CD14-positive monocyte (primary cell): ENCODE data around the gene RBPJL. TPM values are rescaled to one million over a fixed set of nuclear protein-coding genes. Genes with fewer than 3 reads are reported as not detected.

Source experiments
- DNase-seq, 3 donors: peaks; one replicate each; pipeline ENCODE4 v3.0.0-alpha.2; 2011 to 2022
- H2AFZ ChIP-seq: 2 replicates; pipeline ENCODE4 v1.6.0; 2012; ENCODE audit warnings: mild to moderate bottlenecking, low read depth, low read length, inconsistent platforms; ENCODE audit not compliant: insufficient read depth, poor library complexity, severe bottlenecking
- H3K27ac ChIP-seq, 2 donors: 1 replicate in 1 of 2; 2 replicates in 1 of 2; pipeline ENCODE4 v1.5.1; 2012 to 2013; ENCODE audit warnings: low read length in 2 of 2, control low read depth in 1 of 2, inconsistent platforms in 1 of 2, low read depth in 1 of 2, mild to moderate bottlenecking in 1 of 2
- H3K27me3 ChIP-seq, 2 donors: one replicate each; pipeline versions ENCODE4 v1.6.0 to v1.6.1; 2011 to 2013; ENCODE audit warnings: low read length in 2 of 2; ENCODE audit not compliant: control insufficient read depth in 2 of 2, insufficient read depth in 2 of 2
- H3K36me3 ChIP-seq, 2 donors: replicated peaks in 1 of 2; 1 replicate in 1 of 2; 2 replicates in 1 of 2; pipeline versions ENCODE4 v1.5.1 to v1.6.1; 2012 to 2013; ENCODE audit warnings: low read length in 2 of 2, control low read depth in 1 of 2, inconsistent platforms in 1 of 2, mild to moderate bottlenecking in 1 of 2; ENCODE audit not compliant: insufficient read depth in 2 of 2, control insufficient read depth in 1 of 2
- H3K4me1 ChIP-seq, 2 donors: 1 replicate in 1 of 2; 2 replicates in 1 of 2; pipeline versions ENCODE4 v1.5.1 to v1.6.1; 2012 to 2013; ENCODE audit warnings: low read length in 2 of 2, control low read depth in 1 of 2, inconsistent platforms in 1 of 2, mild to moderate bottlenecking in 1 of 2, moderate library complexity in 1 of 2; ENCODE audit not compliant: insufficient read depth in 2 of 2, control insufficient read depth in 1 of 2
- H3K4me2 ChIP-seq: replicated peaks from 2 replicates; pipeline ENCODE3; 2012; ENCODE audit warnings: low read length, moderate library complexity, mild to moderate bottlenecking; ENCODE audit not compliant: poor library complexity, severe bottlenecking; ENCODE audit errors: extremely low read depth
- H3K4me3 ChIP-seq, 3 experiments: fragments of 200-600 bp in 1 of 3; sonication (generic) in 1 of 3; replicated peaks in 1 of 3; 1 replicate in 2 of 3; 2 replicates in 1 of 3; pipeline ENCODE4 v1.5.1; 2011 to 2013; ENCODE audit warnings: low read length in 3 of 3, mild to moderate bottlenecking in 3 of 3, control low read depth in 2 of 3, low read depth in 2 of 3, inconsistent platforms in 1 of 3, moderate library complexity in 1 of 3
- H3K79me2 ChIP-seq: 2 replicates; pipeline ENCODE4 v1.6.0; 2012; ENCODE audit warnings: mild to moderate bottlenecking, control low read depth, inconsistent platforms, low read length, moderate library complexity; ENCODE audit not compliant: insufficient read depth
- H3K9ac ChIP-seq: 2 replicates; pipeline ENCODE4 v1.6.0; 2017; ENCODE audit warnings: low read length, mild to moderate bottlenecking; ENCODE audit not compliant: insufficient read depth, poor library complexity, severe bottlenecking
- H3K9me3 ChIP-seq, 2 donors: replicated peaks in 1 of 2; 1 replicate in 1 of 2; 2 replicates in 1 of 2; pipeline versions ENCODE4 v1.5.1 to v1.6.1; 2012 to 2013; ENCODE audit warnings: low read length in 2 of 2, control low read depth in 1 of 2; ENCODE audit not compliant: control insufficient read depth in 1 of 2, insufficient read depth in 1 of 2
- H4K20me1 ChIP-seq: 2 replicates; pipeline ENCODE4 v1.6.0; 2012; ENCODE audit warnings: mild to moderate bottlenecking, low read length, control low read depth, moderate library complexity; ENCODE audit not compliant: insufficient read depth
- H3K27ac Mint-ChIP-seq, 7 donors: one replicate each; pipeline ENCODE4 v1.8.0; 2020; ENCODE audit warnings: mild to moderate bottlenecking in 7 of 7, mixed read lengths in 7 of 7, moderate library complexity in 6 of 7, inconsistent platforms in 2 of 7
- H3K27me3 Mint-ChIP-seq, 3 donors: one replicate each; pipeline ENCODE4 v1.8.0; 2021 to 2022; ENCODE audit warnings: low read depth in 3 of 3, mild to moderate bottlenecking in 3 of 3, mixed read lengths in 3 of 3, moderate library complexity in 3 of 3, inconsistent platforms in 1 of 3
- H3K36me3 Mint-ChIP-seq, 2 donors: one replicate each; pipeline ENCODE4 v1.8.0; 2020; ENCODE audit warnings: mixed read lengths in 2 of 2, inconsistent platforms in 1 of 2, mild to moderate bottlenecking in 1 of 2
- H3K4me1 Mint-ChIP-seq: one replicate; pipeline ENCODE4 v1.8.0; 2020; ENCODE audit warnings: mild to moderate bottlenecking, mixed read lengths
- H3K4me3 Mint-ChIP-seq, 2 donors: one replicate each; pipeline ENCODE4 v1.8.0; 2020; ENCODE audit warnings: mild to moderate bottlenecking in 2 of 2, mixed read lengths in 2 of 2, moderate library complexity in 1 of 2
- H3K9me3 Mint-ChIP-seq, 7 donors: one replicate each; pipeline ENCODE4 v1.8.0; 2020 to 2022; ENCODE audit warnings: mixed read lengths in 7 of 7, mild to moderate bottlenecking in 6 of 7, moderate library complexity in 6 of 7, inconsistent platforms in 2 of 7
- WGBS: methylation state at CpG from one replicate; pipeline ENCODE4 v1.1.5; 2013; ENCODE audit warnings: missing lambda C conversion rate; ENCODE audit not compliant: insufficient coverage; 5-methylcytosine and 5-hydroxymethylcytosine counted together
- intact Hi-C, 2 donors: fragments of 100-400 bp; cut with micrococcal nuclease; formaldehyde crosslinking; loops; one replicate each; pipeline versions ENCODE4 v1.15.0 to v1.15.1; 2023
- polyA plus RNA-seq, 3 donors: library from polyadenylated mRNA; depleted of rRNA in 1 of 3; unstranded in 2 of 3; stranded (reverse) in 1 of 3; fragments of 300-500 nt in 2 of 3; fragments of >200 nt in 1 of 3; fragmentation: Illumina TruSeq in 2 of 3; gene quantifications; 1 replicate in 2 of 3; 2 replicates in 1 of 3; pipeline ENCODE4 v1.2.3, GENCODE V29; 2012 to 2021
- TF ChIP-seq, protein P1 (sequence below): fragments of 200-600 bp; IDR thresholded peaks from one replicate; pipeline ENCODE4 v1.8.0; 2022; ENCODE audit warnings: antibody characterized with exemption, mild to moderate bottlenecking

Gene RBPJL
- polyA plus RNA-seq, 3 donors: not detected

DNA sequence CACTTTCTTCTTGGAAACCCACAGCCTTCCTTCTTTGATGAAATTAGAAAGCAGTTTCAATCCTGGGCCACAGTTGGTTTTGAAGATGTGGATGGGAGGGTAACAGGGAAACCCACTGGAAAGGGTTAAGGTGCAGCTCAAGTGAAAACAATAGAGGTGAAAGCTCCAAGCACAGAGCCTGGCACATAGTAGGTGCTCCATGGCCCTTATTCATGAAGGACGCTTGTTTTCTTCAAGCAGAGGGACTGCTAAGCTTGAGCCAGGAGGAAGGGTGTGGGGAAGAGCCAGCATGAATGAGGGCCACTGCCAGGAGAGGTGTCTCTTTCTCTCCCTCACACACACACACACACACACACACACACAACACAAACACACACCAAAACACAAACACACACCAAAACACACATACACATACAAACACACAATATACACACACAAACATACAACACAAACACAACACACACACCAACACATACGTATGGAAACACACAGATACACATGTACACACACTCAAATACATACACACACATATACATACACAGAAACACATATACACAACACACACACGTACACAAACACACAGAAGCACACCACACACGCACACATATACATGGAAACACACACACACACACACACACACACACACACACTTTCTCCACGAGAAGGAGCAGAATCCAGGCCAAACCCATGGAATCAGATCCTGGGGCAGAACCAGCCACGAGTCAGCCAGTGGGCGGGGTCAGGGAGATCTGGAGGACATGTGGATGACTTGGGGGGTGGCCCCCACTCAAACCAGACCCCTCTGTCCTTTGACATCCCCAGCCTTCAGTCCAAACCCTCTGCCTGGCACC lies 23.7 kb upstream of the RBPJL start:
- Histone ChIP-seq H3K4me1 (peaks cover 0 to 9% of the 10 kb centered on the region in 2 donors), H2AFZ (no peak overlapping the region), H3K27me3 (no peaks in the 10 kb centered on the region), H3K79me2 (no peaks in the 10 kb centered on the region), H3K27ac (no peak overlapping the region), H4K20me1 (no peaks in the 10 kb centered on the region), H3K4me3 (no peak overlapping the region), H3K36me3 (no peaks in the 10 kb centered on the region), H3K9me3 (no peaks in the 10 kb centered on the region), H3K9ac (no peak overlapping the region), H3K4me2 (no peak overlapping the region)
- peaks cover 0 to 2% (median 0%) of the 10 kb centered on the region in 7 donors for H3K9me3 Mint-ChIP-seq
- no peaks in the 10 kb centered on the region for H3K36me3 Mint-ChIP-seq
- TF ChIP-seq, protein P1, sequence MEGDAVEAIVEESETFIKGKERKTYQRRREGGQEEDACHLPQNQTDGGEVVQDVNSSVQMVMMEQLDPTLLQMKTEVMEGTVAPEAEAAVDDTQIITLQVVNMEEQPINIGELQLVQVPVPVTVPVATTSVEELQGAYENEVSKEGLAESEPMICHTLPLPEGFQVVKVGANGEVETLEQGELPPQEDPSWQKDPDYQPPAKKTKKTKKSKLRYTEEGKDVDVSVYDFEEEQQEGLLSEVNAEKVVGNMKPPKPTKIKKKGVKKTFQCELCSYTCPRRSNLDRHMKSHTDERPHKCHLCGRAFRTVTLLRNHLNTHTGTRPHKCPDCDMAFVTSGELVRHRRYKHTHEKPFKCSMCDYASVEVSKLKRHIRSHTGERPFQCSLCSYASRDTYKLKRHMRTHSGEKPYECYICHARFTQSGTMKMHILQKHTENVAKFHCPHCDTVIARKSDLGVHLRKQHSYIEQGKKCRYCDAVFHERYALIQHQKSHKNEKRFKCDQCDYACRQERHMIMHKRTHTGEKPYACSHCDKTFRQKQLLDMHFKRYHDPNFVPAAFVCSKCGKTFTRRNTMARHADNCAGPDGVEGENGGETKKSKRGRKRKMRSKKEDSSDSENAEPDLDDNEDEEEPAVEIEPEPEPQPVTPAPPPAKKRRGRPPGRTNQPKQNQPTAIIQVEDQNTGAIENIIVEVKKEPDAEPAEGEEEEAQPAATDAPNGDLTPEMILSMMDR: no peak
- peaks cover 11% of the 10 kb centered on the region for H3K4me1 Mint-ChIP-seq
- DNase-seq: no peak
- 94% methylated on average over 4 of the region's 7 CpGs for WGBS
- peaks cover 5 to 12% (median 10%) of the 10 kb centered on the region in 3 donors for H3K27me3 Mint-ChIP-seq
- intact Hi-C loops: no loop called here
- no peak overlapping the region for H3K4me3 Mint-ChIP-seq
- H3K27ac Mint-ChIP-seq: no peak overlapping the region

DNA sequence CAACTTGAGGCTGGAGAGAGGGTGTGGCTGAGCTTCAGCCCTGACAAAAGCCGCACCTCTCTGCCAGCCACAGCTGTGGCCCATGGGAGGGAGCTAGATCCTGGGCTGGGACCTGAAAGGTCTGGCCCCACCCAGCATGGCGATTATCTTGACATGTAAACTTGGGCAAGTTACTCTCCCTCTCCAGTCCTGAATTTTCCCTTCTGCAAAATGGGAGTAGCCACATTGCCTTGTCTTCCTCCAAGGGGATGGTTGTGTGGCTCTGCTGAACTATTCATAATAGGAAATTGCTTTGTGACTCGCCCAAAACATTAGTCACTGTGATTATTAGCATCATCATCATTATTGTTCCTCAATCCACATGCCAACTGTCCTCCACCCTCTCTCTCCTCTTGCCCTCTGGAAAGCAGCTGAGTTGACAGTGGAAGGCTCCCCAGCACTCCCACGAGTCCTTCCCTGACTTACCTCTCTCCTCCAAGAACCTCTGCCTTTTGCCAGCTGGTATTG lies 23.0 kb upstream of the RBPJL start:
- H3K4me1 ChIP-seq: peaks cover 0 to 9% of the 10 kb centered on the region in 2 donors
- TF ChIP-seq, protein P1: no peak
- peak; percentile 7 to 43 (median 20) for DNase-seq
- no peaks in the 10 kb centered on the region for H3K36me3 ChIP-seq
- Mint-ChIP-seq H3K27me3 (peaks cover 10 to 12% (median 10%) of the 10 kb centered on the region in 3 donors), H3K9me3 (peaks cover 0 to 2% (median 0%) of the 10 kb centered on the region in 7 donors), H3K4me1 (peaks cover 11% of the 10 kb centered on the region), H3K36me3 (no peaks in the 10 kb centered on the region), H3K27ac (peak overlapping the region in 3 of 7 donors; percentile 19 to 27 (median 23)), H3K4me3 (no peak overlapping the region)
- no peak overlapping the region for H2AFZ ChIP-seq
- H3K9me3 ChIP-seq: no peaks in the 10 kb centered on the region
- no peak overlapping the region for H3K27ac ChIP-seq
- H4K20me1 ChIP-seq: no peaks in the 10 kb centered on the region
- WGBS: 50% methylated on average over 2 of the region's 4 CpGs
- H3K4me2 ChIP-seq: no peak overlapping the region
- intact Hi-C loops: no loop called here
- no peak overlapping the region for H3K9ac ChIP-seq
- no peaks in the 10 kb centered on the region for H3K27me3 ChIP-seq
- H3K79me2 ChIP-seq: no peaks in the 10 kb centered on the region
- no peak overlapping the region for H3K4me3 ChIP-seq
